Stimulated activated CD4-positive, alpha-beta T cell treated with anti-CD3 and anti-CD28 coated beads, Interleukin-1b, Interleukin-23, amount 100 ng/mL, for 48 hours (primary cell): ENCODE results near the gene EXOC3L4.
"Not testable (repeated sequence)": the region's sequence is repeated elsewhere in the genome, so short reads cannot be mapped to it uniquely, and the experiment has no call there.

Experiments used
- DNase-seq: peaks from one replicate; pipeline ENCODE4 v3.0.0-alpha.2; 2020

Gene EXOC3L4

GRCh38 chr14:103108749-103109207 lies 14.3 kb downstream of the EXOC3L4 start:
- peak; percentile 19 for DNase-seq

GRCh38 chr14:103109535-103110441 lies 15.3 kb downstream of the EXOC3L4 start:
- DNase-seq, result no peak

GRCh38 chr14:103110681-103111231 lies 16.2 kb downstream of the EXOC3L4 start:
- no peak for DNase-seq

GRCh38 chr14:103111232-103111868 lies 16.8 kb downstream of the EXOC3L4 start:
- no peak for DNase-seq

GRCh38 chr14:103112400-103113243 lies 18.1 kb downstream of the EXOC3L4 start:
- DNase-seq, result no peak

- no peak for DNase-seq
These were observed 18.8 kb downstream of the EXOC3L4 start for GRCh38 chr14:103113303-103113702.

- no peak for DNase-seq
These were observed 19.2 kb downstream of the EXOC3L4 start for GRCh38 chr14:103113774-103114173.

GRCh38 chr14:103115086-103115679 lies 20.7 kb downstream of the EXOC3L4 start:
- not testable (repeated sequence) for DNase-seq

GRCh38 chr14:103115845-103116572 lies 21.5 kb downstream of the EXOC3L4 start:
- DNase-seq, result no peak

- DNase-seq, result no peak
These were observed 22.1 kb downstream of the EXOC3L4 start for GRCh38 chr14:103116636-103117035.

- DNase-seq, result not testable (repeated sequence)
These were observed 23.0 kb downstream of the EXOC3L4 start for GRCh38 chr14:103117499-103117898.

- no peak for DNase-seq
These were observed 23.6 kb downstream of the EXOC3L4 start for GRCh38 chr14:103118018-103118662.

- no peak for DNase-seq
These were observed 24.3 kb downstream of the EXOC3L4 start for GRCh38 chr14:103118663-103119404.

- not testable (repeated sequence) for DNase-seq
These were observed 25.0 kb downstream of the EXOC3L4 start for GRCh38 chr14:103119527-103119926.

GRCh38 chr14:103121121-103121845 lies 26.8 kb downstream of the EXOC3L4 start:
- no peak for DNase-seq

GRCh38 chr14:103121846-103122584 lies 27.5 kb downstream of the EXOC3L4 start:
- no peak for DNase-seq

GRCh38 chr14:103122585-103122946 lies 28.0 kb downstream of the EXOC3L4 start:
- DNase-seq, result no peak

GRCh38 chr14:103122947-103123633 lies 28.6 kb downstream of the EXOC3L4 start, which contains the start of gene TNFAIP2:
TNFAIP2 (plus strand) TSS chr14:103123461; CDS start chr14:103126458, 2,997 bp downstream.
- no peak for DNase-seq
